Fibroblast of lung (primary cell): ENCODE data around the gene COL5A2. TPM values are rescaled to one million over a fixed set of nuclear protein-coding genes. Genes with fewer than 3 reads are reported as not detected.

Experiments used
- DNase-seq, 2 donors: peaks; one replicate each; pipeline versions ENCODE4 v3.0.0 to v3.0.0-alpha.2; 2010; ENCODE audit warnings: low read depth in 2 of 2
- H2AFZ ChIP-seq: 2 replicates; pipeline ENCODE4 v1.5.1; 2012; ENCODE audit warnings: low read length, control low read depth, inconsistent platforms
- H3K27ac ChIP-seq: 2 replicates; pipeline ENCODE4 v1.5.1; 2011; ENCODE audit warnings: low read length, control low read depth; ENCODE audit not compliant: insufficient read depth
- H3K27me3 ChIP-seq: 2 replicates; pipeline ENCODE4 v1.5.1; 2011; ENCODE audit warnings: mild to moderate bottlenecking, low read length; ENCODE audit not compliant: control insufficient read depth, insufficient read depth
- H3K36me3 ChIP-seq: 2 replicates; pipeline ENCODE4 v1.5.1; 2011; ENCODE audit warnings: low read length; ENCODE audit not compliant: control insufficient read depth, insufficient read depth
- H3K4me1 ChIP-seq: 2 replicates; pipeline ENCODE4 v1.5.1; 2011; ENCODE audit warnings: low read length; ENCODE audit not compliant: control insufficient read depth, insufficient read depth; ENCODE audit errors: extremely low read depth
- H3K4me2 ChIP-seq: 2 replicates; pipeline ENCODE4 v1.5.1; 2011; ENCODE audit warnings: low read length, control low read depth; ENCODE audit not compliant: insufficient read depth; ENCODE audit errors: extremely low read depth
- H3K4me3 ChIP-seq, 4 experiments: fragments of 200-600 bp in 1 of 4; sonication (generic) in 1 of 4; replicated peaks in 1 of 4; 2 replicates each; pipeline ENCODE4 v1.5.1; 2011 to 2016; ENCODE audit warnings: low read length in 4 of 4, low read depth in 3 of 4, mild to moderate bottlenecking in 3 of 4, control low read depth in 2 of 4, inconsistent platforms in 1 of 4, mixed read lengths in 1 of 4; ENCODE audit not compliant: insufficient read depth in 1 of 4; ENCODE audit errors: control extremely low read depth in 1 of 4
- H3K79me2 ChIP-seq: 2 replicates; pipeline ENCODE4 v1.5.1; 2012; ENCODE audit warnings: mild to moderate bottlenecking, low read length, inconsistent platforms; ENCODE audit not compliant: control insufficient read depth, insufficient read depth
- H3K9ac ChIP-seq: 2 replicates; pipeline ENCODE4 v1.5.1; 2011; ENCODE audit warnings: mild to moderate bottlenecking, low read length, control low read depth; ENCODE audit not compliant: insufficient read depth
- H3K9me3 ChIP-seq: 2 replicates; pipeline ENCODE4 v1.5.1; 2012; ENCODE audit warnings: low read depth, low read length; ENCODE audit not compliant: control insufficient read depth, insufficient read depth
- H4K20me1 ChIP-seq: 2 replicates; pipeline ENCODE4 v1.5.1; 2011; ENCODE audit warnings: low read length; ENCODE audit not compliant: control insufficient read depth, insufficient read depth; ENCODE audit errors: extremely low read depth
- CTCF ChIP-seq, 2 donors: IDR thresholded peaks in 1 of 2; conservative IDR thresholded peaks in 1 of 2; 1 replicate in 1 of 2; 2 replicates in 1 of 2; pipeline ENCODE4 v1.5.1; 2011 to 2012; ENCODE audit warnings: low read length in 2 of 2, control low read depth in 1 of 2, inconsistent platforms in 1 of 2, low read depth in 1 of 2, mild to moderate bottlenecking in 1 of 2
- EZH2 ChIP-seq: IDR thresholded peaks from 2 replicates; pipeline ENCODE4 v1.5.1; 2012; ENCODE audit warnings: low read length, control low read depth, mild to moderate bottlenecking; ENCODE audit errors: missing control alignments
- polyA plus RNA-seq, 2 donors: library from polyadenylated mRNA; depleted of rRNA in 1 of 2; stranded (reverse) in 1 of 2; unstranded in 1 of 2; fragments of >200 nt; gene quantifications; 2 replicates each; pipeline ENCODE4 v1.2.1, GENCODE V29; 2011 to 2012; ENCODE audit warnings: missing spikeins in 1 of 2
- total RNA-seq: library from RNA; depleted of rRNA; stranded (reverse); fragments of >200 nt; gene quantifications from 2 replicates; pipeline ENCODE4 v1.2.1, GENCODE V29; 2014

Gene COL5A2
- total and polyA plus RNA-seq, 2 donors (not counting 1 experiment from before 2014, with no cell fraction given): 253 to 353 TPM

GRCh38 chr2:189020179-189020578 lies 159.4 kb downstream of the COL5A2 start:
- Histone ChIP-seq H4K20me1 (no peaks in the 10 kb centered on the region), H3K4me2 (no peak overlapping the region), H3K27ac (no peak overlapping the region), H3K9ac (no peak overlapping the region), H3K4me1 (peaks cover 15% of the 10 kb centered on the region), H3K4me3 (no peak overlapping the region), H3K9me3 (no peaks in the 10 kb centered on the region), H2AFZ (no peak overlapping the region), H3K36me3 (no peaks in the 10 kb centered on the region), H3K27me3 (no peaks in the 10 kb centered on the region), H3K79me2 (no peaks in the 10 kb centered on the region)
- TF ChIP-seq CTCF (conservative IDR thresholded peaks at IDR 0.05 in 1 of 2, IDR thresholded peaks at IDR 0.05 in 1 of 2; ENCODE audit: low read depth in 1 of 2, low read length in 2 of 2) (no peak), EZH2 (no peak)
- DNase-seq: no peak

DNA sequence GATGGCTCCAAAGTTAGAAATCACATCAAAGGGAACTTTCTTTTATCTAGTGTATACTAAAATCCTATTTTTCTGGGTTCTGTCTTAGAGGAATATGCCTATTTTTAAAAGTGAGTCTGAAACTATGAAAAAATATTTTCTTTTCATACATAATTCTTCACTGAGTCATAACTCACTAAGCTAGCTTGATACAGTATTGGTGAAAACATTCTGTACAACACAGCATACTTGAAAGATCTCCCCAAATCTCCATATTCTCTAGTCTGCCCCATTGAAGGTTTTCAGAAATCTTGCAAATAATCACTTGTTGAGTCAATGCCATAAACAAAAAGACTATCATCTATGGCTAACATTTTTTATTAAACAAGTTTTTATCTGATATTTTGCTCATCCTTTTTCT lies 160.9 kb downstream of the COL5A2 start:
- peak; percentile 48 to 55 for DNase-seq
- TF ChIP-seq EZH2: no peak
- no peak for TF ChIP-seq CTCF (conservative IDR thresholded peaks at IDR 0.05 in 1 of 2, IDR thresholded peaks at IDR 0.05 in 1 of 2; ENCODE audit: low read depth in 1 of 2, low read length in 2 of 2)
- Histone ChIP-seq H3K4me1 (peaks cover 15% of the 10 kb centered on the region), H3K27me3 (no peaks in the 10 kb centered on the region), H3K9me3 (no peaks in the 10 kb centered on the region), H3K79me2 (no peaks in the 10 kb centered on the region), H2AFZ (no peak overlapping the region), H3K4me3 (no peak overlapping the region), H4K20me1 (no peaks in the 10 kb centered on the region), H3K4me2 (no peak overlapping the region), H3K36me3 (no peaks in the 10 kb centered on the region), H3K27ac (no peak overlapping the region), H3K9ac (no peak overlapping the region)

DNA sequence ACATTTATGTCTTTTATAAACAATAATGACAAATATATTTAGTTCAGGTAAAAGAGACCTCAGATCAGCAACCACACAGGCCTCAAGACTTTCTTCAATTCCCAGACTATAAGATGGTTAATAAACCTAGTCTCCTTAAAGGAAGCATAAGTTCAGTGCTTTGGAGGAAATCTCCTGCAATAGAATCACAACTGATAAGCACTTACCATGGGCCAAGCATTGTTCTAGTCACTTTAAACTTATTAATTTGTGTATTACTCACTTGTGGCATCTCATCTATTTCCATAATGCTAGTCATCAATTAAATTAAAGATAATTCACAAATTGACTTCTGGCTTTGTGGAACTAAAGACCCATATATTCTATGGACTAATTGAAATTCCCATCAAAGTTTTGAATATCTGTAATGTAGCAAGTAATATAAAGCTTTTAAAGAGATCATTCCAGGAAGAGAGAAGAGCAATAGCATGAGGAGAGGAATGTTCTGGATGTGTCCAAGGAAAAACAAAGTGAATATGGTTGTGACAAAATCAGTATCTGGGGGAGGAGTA lies 163.2 kb downstream of the COL5A2 start:
- DNase-seq: peak in 1 of 2 donors; percentile 49
- H3K9ac ChIP-seq: no peak overlapping the region
- peaks cover 7% of the 10 kb centered on the region for H3K4me1 ChIP-seq
- TF ChIP-seq CTCF (conservative IDR thresholded peaks at IDR 0.05 in 1 of 2, IDR thresholded peaks at IDR 0.05 in 1 of 2; ENCODE audit: low read depth in 1 of 2, low read length in 2 of 2) (no peak), EZH2 (no peak)
- no peak overlapping the region for H2AFZ ChIP-seq
- H3K27me3 ChIP-seq: no peaks in the 10 kb centered on the region
- no peak overlapping the region for H3K4me2 ChIP-seq
- peaks cover 2% of the 10 kb centered on the region for H3K36me3 ChIP-seq
- no peaks in the 10 kb centered on the region for H4K20me1 ChIP-seq
- H3K4me3 ChIP-seq: no peak overlapping the region
- H3K9me3 ChIP-seq: no peaks in the 10 kb centered on the region
- no peaks in the 10 kb centered on the region for H3K79me2 ChIP-seq
- no peak overlapping the region for H3K27ac ChIP-seq
